Cardiac fibroblast (primary cell): Measurements from ENCODE around the gene PARVA.

Experiments used
- DNase-seq, 2 donors: peaks; one replicate each; pipeline versions ENCODE4 v3.0.0 to v3.0.0-alpha.2; 2010; ENCODE audit warnings: low read depth in 2 of 2
- H3K4me3 ChIP-seq, 2 donors: replicated peaks in 1 of 2; 1 replicate in 1 of 2; 2 replicates in 1 of 2; pipeline ENCODE4 v1.5.1; 2011; ENCODE audit warnings: low read depth in 2 of 2, low read length in 2 of 2, mild to moderate bottlenecking in 2 of 2, moderate library complexity in 1 of 2
- CTCF ChIP-seq: IDR thresholded peaks from one replicate; pipeline ENCODE4 v1.5.1; 2011; ENCODE audit warnings: low read depth, mild to moderate bottlenecking, low read length, inconsistent platforms

PARVA gene

GRCh38 chr11:12403122-12403996, 26.0 kb downstream of the PARVA start:
- DNase-seq, result no peak
- H3K4me3 ChIP-seq, result no peak overlapping the region
- TF ChIP-seq CTCF, result no peak

GRCh38 chr11:12403997-12404350, 26.6 kb downstream of the PARVA start:
- no peak for DNase-seq
- no peak for TF ChIP-seq CTCF
- H3K4me3 ChIP-seq, result no peak overlapping the region

GRCh38 chr11:12404436-12404835, 27.1 kb downstream of the PARVA start:
- H3K4me3 ChIP-seq, result no peak overlapping the region
- TF ChIP-seq CTCF, result no peak
- DNase-seq, result no peak

- TF ChIP-seq CTCF, result no peak
- no peak for DNase-seq
- H3K4me3 ChIP-seq, result no peak overlapping the region
Measured at GRCh38 chr11:12408156-12408770, 30.9 kb downstream of the PARVA start.

GRCh38 chr11:12409621-12410005, 32.2 kb downstream of the PARVA start:
- DNase-seq, result no peak
- H3K4me3 ChIP-seq, result no peak overlapping the region
- TF ChIP-seq CTCF, result no peak

GRCh38 chr11:12410006-12410728, 32.8 kb downstream of the PARVA start:
- no peak overlapping the region for H3K4me3 ChIP-seq
- DNase-seq, result peak; percentile 57 to 61
- peak; percentile 25 for TF ChIP-seq CTCF
